K562 (cell line): ENCODE results near the gene PRSS8. TPM values are rescaled to one million over a fixed set of nuclear protein-coding genes. Genes with fewer than 3 reads are reported as not detected.

Experiments
- ATF1 ChIP-seq, 2 experiments: fragments of 450-650 bp in 1 of 2; IDR thresholded peaks; 2 replicates each; pipeline ENCODE4 v1.6.1; 2016; ENCODE audit warnings: missing compliant biosample characterization in 1 of 2, missing genetic modification characterization in 1 of 2
- COPS2 ChIP-seq: fragments of 450-650 bp; conservative IDR thresholded peaks from 2 replicates; pipeline ENCODE4 v1.6.1; 2016; ENCODE audit warnings: mild to moderate bottlenecking, moderate library complexity
- HSF4 ChIP-seq: fragments of 250-450 bp; sonication (Bioruptor Pico); IDR thresholded peaks from 2 replicates; pipeline ENCODE4 v2.1.2; 2022; ENCODE audit warnings: mild to moderate bottlenecking, moderate library complexity, borderline replicate concordance
- LEF1 ChIP-seq: fragments of 450-650 bp; IDR thresholded peaks from 2 replicates; pipeline ENCODE4 v1.6.1; 2016; ENCODE audit warnings: mild to moderate bottlenecking
- NEUROD1 ChIP-seq: fragments of 150-350 bp; IDR thresholded peaks from 2 replicates; pipeline ENCODE4 v1.6.1; 2014; ENCODE audit warnings: borderline replicate concordance, low read length, low read depth; ENCODE audit not compliant: partially characterized antibody
- NFRKB ChIP-seq: fragments of 450-650 bp; IDR thresholded peaks from 2 replicates; pipeline ENCODE4 v1.6.1; 2016; ENCODE audit warnings: low read depth
- TRIM28 ChIP-seq: fragments of 450-650 bp; IDR thresholded peaks from 2 replicates; pipeline ENCODE4 v1.6.1; 2017
- ZKSCAN3 ChIP-seq: fragments of 250-450 bp; sonication (Bioruptor Pico); IDR thresholded peaks from 2 replicates; pipeline ENCODE4 v1.4.0; 2020
- ZKSCAN8 ChIP-seq: fragments of 200-800 bp; sonication (Bioruptor generic); IDR thresholded peaks from 2 replicates; pipeline ENCODE4 v1.6.1; 2016; ENCODE audit warnings: missing genetic modification characterization, missing compliant biosample characterization
- ZNF644 ChIP-seq: fragments of 200-800 bp; sonication (Bioruptor generic); IDR thresholded peaks from 2 replicates; pipeline ENCODE4 v1.6.1; 2016; ENCODE audit warnings: low read depth, missing genetic modification characterization, missing compliant biosample characterization
- ZNF696 ChIP-seq: fragments of 250-450 bp; sonication (Bioruptor Pico); conservative IDR thresholded peaks from 2 replicates; pipeline ENCODE4 v1.4.0; 2020; ENCODE audit warnings: mild to moderate bottlenecking, moderate library complexity
- ZNF764 ChIP-seq: fragments of 250-450 bp; sonication (Bioruptor Pico); IDR thresholded peaks from 2 replicates; pipeline ENCODE4 v1.4.0; 2020; ENCODE audit warnings: low read depth, mild to moderate bottlenecking, moderate library complexity
- polyA plus RNA-seq, 8 experiments: library from polyadenylated mRNA; depleted of rRNA in 4 of 8; stranded (reverse) in 5 of 8; unstranded in 3 of 8; fragments of >200 nt; fragmentation: Nextera tagmentation in 2 of 8; fragmentation: Illumina TruSeq in 1 of 8; extraction: Ambion mirVana in 2 of 8; extraction: Trizol in 1 of 8; gene quantifications; 2 replicates each; pipeline versions ENCODE4 v1.2.1 to v1.2.3, GENCODE V29; 2011 to 2014; ENCODE audit warnings: inconsistent platforms in 1 of 8, missing spikeins in 1 of 8
- total RNA-seq, 7 experiments: library from RNA; depleted of rRNA in 6 of 7; stranded (reverse); fragments of >200 nt in 6 of 7; fragmentation: Illumina TruSeq in 2 of 7; extraction: Trizol in 2 of 7; gene quantifications; 2 replicates each; pipeline versions ENCODE4 v1.2.1 to v1.2.3, GENCODE V29; 2011 to 2021; ENCODE audit warnings: low replicate concordance in 1 of 7
- TF ChIP-seq, protein P1 (sequence below): fragments of 250-450 bp; sonication (Bioruptor Pico); IDR thresholded peaks from 2 replicates; pipeline ENCODE4 v1.5.0; 2021
- TF ChIP-seq, protein P2 (sequence below): fragments of 250-450 bp; sonication (Bioruptor Pico); IDR thresholded peaks from 2 replicates; pipeline ENCODE4 v1.4.0; 2020; ENCODE audit warnings: mild to moderate bottlenecking
- TF ChIP-seq, protein P3 (sequence below): fragments of 250-450 bp; sonication (Bioruptor Pico); IDR thresholded peaks from 2 replicates; pipeline ENCODE4 v1.8.0; 2022; ENCODE audit warnings: moderate library complexity, mild to moderate bottlenecking, inconsistent platforms
- TF ChIP-seq, protein P4 (sequence below), 2 experiments: fragments of 450-650 bp in 1 of 2; sonication (generic) in 1 of 2; formaldehyde crosslinking in 1 of 2; IDR thresholded peaks in 1 of 2; conservative IDR thresholded peaks in 1 of 2; 2 replicates each; pipeline versions ENCODE4 v1.6.1 to v1.8.1; 2016 to 2023; ENCODE audit warnings: mild to moderate bottlenecking in 2 of 2, moderate library complexity in 2 of 2, inconsistent platforms in 1 of 2, missing genetic modification reagents in 1 of 2
- TF ChIP-seq, protein P5 (sequence below): IDR thresholded peaks from 2 replicates; pipeline ENCODE4 v1.6.1; 2016; ENCODE audit warnings: missing genetic modification characterization, missing compliant biosample characterization
- TF ChIP-seq, protein P6 (sequence below): fragments of 250-450 bp; sonication (Bioruptor Pico); IDR thresholded peaks from 2 replicates; pipeline ENCODE4 v1.5.0; 2022; ENCODE audit warnings: mild to moderate bottlenecking

Gene PRSS8
- total and polyA plus RNA-seq, 9 of the 15 experiments (the other 6 are each of a cell fraction or from before 2014, with no cell fraction given) = 0.25 to 3.9 (median 1.3) TPM; not detected in 1

DNA sequence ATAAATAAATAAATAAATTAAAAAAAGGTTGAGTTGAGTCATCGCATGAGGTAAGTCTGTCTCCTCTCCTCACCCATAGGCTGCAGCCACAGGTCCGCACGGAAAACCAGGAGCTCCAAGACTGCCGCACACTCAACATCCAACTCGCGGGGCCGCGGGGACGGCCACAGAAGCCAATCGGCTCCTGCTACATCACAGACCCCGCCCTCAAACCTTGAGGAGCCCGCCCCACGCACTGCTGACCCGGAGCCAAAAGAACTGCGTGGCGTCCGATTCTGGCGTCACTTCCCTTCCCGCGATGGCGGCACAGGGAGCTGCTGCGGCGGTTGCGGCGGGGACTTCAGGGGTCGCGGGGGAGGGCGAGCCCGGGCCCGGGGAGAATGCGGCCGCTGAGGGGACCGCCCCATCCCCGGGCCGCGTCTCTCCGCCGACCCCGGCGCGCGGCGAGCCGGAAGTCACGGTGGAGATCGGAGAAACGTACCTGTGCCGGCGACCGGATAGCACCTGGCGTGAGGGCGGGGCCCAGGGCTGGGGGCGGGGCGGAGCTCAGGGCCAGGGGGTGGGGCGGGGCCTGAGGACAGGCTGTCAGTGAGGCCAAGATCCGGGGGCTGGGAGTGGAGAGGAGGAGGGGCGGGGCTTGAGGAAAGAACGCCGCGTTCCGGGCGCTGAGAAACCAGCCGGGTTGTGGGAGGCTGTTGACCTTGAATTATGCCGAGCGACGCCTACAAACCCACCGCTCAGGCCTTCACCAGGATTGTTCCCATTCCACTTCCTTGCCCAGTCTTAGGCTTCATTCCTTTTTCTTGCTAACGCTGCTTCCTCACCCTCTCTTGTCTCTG lies 17.9 kb downstream of the PRSS8 start, which contains the start of gene KAT8 (continued):
- TF ChIP-seq, protein P1, sequence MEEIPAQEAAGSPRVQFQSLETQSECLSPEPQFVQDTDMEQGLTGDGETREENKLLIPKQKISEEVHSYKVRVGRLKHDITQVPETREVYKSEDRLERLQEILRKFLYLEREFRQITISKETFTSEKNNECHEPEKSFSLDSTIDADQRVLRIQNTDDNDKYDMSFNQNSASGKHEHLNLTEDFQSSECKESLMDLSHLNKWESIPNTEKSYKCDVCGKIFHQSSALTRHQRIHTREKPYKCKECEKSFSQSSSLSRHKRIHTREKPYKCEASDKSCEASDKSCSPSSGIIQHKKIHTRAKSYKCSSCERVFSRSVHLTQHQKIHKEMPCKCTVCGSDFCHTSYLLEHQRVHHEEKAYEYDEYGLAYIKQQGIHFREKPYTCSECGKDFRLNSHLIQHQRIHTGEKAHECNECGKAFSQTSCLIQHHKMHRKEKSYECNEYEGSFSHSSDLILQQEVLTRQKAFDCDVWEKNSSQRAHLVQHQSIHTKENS (CRISPR knock-in tag) = no peak
- TF ChIP-seq ZNF696 (CRISPR knock-in tag) (no peak), NEUROD1 (no peak), LEF1 (no peak), TRIM28 (no peak), ZKSCAN3 (CRISPR knock-in tag) (no peak), ZNF764 (no peak), ZNF644 (tag) (no peak), NFRKB (peak; percentile 29; the same call in 1 of the 2 replicates), ATF1 (CRISPR knock-in tag; IDR thresholded peaks at IDR 0.05) (peak; percentile 62), ATF1 (tag; IDR thresholded peaks at IDR 0.05) (peak; percentile 97), ZKSCAN8 (CRISPR knock-in tag) (no peak), COPS2 (no peak), HSF4 (no peak)
- TF ChIP-seq, protein P2, sequence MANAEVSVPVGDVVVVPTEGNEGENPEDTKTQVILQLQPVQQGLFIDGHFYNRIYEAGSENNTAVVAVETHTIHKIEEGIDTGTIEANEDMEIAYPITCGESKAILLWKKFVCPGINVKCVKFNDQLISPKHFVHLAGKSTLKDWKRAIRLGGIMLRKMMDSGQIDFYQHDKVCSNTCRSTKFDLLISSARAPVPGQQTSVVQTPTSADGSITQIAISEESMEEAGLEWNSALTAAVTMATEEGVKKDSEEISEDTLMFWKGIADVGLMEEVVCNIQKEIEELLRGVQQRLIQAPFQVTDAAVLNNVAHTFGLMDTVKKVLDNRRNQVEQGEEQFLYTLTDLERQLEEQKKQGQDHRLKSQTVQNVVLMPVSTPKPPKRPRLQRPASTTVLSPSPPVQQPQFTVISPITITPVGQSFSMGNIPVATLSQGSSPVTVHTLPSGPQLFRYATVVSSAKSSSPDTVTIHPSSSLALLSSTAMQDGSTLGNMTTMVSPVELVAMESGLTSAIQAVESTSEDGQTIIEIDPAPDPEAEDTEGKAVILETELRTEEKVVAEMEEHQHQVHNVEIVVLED (CRISPR knock-in tag) = peak; percentile 77
- TF ChIP-seq, protein P3, sequence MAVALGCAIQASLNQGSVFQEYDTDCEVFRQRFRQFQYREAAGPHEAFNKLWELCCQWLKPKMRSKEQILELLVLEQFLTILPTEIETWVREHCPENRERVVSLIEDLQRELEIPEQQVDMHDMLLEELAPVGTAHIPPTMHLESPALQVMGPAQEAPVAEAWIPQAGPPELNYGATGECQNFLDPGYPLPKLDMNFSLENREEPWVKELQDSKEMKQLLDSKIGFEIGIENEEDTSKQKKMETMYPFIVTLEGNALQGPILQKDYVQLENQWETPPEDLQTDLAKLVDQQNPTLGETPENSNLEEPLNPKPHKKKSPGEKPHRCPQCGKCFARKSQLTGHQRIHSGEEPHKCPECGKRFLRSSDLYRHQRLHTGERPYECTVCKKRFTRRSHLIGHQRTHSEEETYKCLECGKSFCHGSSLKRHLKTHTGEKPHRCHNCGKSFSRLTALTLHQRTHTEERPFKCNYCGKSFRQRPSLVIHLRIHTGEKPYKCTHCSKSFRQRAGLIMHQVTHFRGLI = no peak
- TF ChIP-seq, protein P4, sequence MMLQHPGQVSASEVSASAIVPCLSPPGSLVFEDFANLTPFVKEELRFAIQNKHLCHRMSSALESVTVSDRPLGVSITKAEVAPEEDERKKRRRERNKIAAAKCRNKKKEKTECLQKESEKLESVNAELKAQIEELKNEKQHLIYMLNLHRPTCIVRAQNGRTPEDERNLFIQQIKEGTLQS (IDR thresholded peaks at IDR 0.05) = peak; percentile 52
- TF ChIP-seq, protein P4 (CRISPR knock-in tag; conservative IDR thresholded peaks at IDR 0.05) = no peak
- TF ChIP-seq, protein P5, sequence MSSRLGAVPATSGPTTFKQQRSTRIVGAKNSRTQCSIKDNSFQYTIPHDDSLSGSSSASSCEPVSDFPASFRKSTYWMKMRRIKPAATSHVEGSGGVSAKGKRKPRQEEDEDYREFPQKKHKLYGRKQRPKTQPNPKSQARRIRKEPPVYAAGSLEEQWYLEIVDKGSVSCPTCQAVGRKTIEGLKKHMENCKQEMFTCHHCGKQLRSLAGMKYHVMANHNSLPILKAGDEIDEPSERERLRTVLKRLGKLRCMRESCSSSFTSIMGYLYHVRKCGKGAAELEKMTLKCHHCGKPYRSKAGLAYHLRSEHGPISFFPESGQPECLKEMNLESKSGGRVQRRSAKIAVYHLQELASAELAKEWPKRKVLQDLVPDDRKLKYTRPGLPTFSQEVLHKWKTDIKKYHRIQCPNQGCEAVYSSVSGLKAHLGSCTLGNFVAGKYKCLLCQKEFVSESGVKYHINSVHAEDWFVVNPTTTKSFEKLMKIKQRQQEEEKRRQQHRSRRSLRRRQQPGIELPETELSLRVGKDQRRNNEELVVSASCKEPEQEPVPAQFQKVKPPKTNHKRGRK (tag) = no peak
- TF ChIP-seq, protein P6, sequence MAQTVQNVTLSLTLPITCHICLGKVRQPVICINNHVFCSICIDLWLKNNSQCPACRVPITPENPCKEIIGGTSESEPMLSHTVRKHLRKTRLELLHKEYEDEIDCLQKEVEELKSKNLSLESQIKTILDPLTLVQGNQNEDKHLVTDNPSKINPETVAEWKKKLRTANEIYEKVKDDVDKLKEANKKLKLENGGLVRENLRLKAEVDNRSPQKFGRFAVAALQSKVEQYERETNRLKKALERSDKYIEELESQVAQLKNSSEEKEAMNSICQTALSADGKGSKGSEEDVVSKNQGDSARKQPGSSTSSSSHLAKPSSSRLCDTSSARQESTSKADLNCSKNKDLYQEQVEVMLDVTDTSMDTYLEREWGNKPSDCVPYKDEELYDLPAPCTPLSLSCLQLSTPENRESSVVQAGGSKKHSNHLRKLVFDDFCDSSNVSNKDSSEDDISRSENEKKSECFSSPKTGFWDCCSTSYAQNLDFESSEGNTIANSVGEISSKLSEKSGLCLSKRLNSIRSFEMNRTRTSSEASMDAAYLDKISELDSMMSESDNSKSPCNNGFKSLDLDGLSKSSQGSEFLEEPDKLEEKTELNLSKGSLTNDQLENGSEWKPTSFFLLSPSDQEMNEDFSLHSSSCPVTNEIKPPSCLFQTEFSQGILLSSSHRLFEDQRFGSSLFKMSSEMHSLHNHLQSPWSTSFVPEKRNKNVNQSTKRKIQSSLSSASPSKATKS (CRISPR knock-in tag) = no peak
